Dedifferentiated amniotic fluid mesenchymal stem cell (primary cell): ENCODE results near the gene GPAT2.
"Not testable (repeated sequence)": the region's sequence is repeated elsewhere in the genome, so short reads cannot be mapped to it uniquely, and the experiment has no call there.

Source experiments
- DNase-seq: peaks from one replicate; pipeline ENCODE4 v3.0.0-alpha.2; 2016; ENCODE audit errors: extremely low spot score

GPAT2 gene

GRCh38 chr2:96023701-96024100 is 11.0 kb downstream of the GPAT2 start:
- not testable (repeated sequence) for DNase-seq

DNA sequence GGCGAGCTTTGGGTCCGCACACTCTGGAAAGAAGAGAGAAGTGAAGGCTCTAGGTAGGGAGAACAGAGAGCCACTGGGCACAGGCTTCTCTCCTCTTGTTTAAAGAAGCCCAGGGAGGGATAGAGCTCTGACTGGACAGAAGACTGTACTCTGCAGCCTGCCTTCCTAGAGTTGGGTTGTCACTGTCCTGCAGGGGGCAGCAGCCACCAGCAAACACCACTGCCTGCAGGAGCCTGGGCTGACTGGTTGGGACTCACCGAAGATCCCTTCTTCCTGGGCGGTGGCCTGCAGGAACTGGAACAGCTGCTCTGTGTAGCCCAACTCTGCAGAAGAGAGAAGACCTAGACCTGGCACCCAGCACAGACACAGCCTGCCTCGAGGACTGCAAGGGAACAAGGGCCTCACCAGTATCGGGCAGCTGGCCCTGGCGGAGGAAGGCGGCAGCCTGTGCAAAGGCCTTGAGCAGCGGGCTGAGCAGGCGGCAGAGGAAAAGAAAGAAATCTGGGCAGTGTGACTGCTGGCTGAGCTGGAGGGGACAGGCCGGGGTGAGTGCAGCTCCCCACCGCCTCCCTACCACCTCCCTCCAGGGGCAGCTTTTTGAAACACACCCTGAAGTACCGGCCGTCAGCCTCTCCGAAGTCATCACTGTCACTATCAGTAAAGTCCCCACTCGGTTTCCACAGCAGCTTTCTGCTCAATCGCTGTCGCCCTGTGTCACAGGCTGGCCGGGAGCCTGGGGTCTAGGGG is 11.8 kb downstream of the GPAT2 start:
- DNase-seq: peak; percentile 71

GRCh38 chr2:96022126-96022525 is 12.6 kb downstream of the GPAT2 start:
- DNase-seq: peak; percentile 4

- DNase-seq: peak; percentile 11
Measured at GRCh38 chr2:96021142-96021541, 13.6 kb downstream of the GPAT2 start.

- DNase-seq: not testable (repeated sequence)
Measured at GRCh38 chr2:96019909-96020590, 14.7 kb downstream of the GPAT2 start.

GRCh38 chr2:96016321-96016720 is 18.4 kb downstream of the GPAT2 start:
- DNase-seq: peak; percentile 6

DNA sequence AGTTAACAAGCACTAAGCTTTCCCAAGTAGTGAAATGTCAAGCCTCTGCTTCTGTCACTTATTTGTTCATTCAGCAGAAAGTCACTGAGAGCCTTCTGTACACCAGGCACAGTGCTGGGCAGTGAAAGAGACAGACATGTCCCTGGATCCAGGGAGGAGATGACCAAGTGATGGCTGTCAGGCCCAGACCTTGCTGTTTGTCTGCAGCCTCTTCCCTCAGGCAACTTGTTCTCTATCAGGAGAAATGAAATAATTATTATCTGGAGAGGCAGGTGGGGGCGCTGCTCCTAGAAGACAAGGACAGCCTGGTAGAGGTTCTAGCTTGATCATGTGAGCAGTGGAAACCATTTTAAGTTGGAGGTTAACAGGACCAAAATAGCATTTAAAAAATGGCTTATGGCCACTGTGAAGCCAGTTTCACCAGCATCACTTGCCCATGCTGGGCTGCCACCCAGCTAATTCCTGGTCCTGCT is 21.9 kb downstream of the GPAT2 start:
- peak; percentile 4 for DNase-seq

- peak; percentile 9 for DNase-seq
Measured at GRCh38 chr2:96012086-96012791, 22.5 kb downstream of the GPAT2 start.

- peak; percentile 14 for DNase-seq
Measured at GRCh38 chr2:96011129-96011455, 23.6 kb downstream of the GPAT2 start.

DNA sequence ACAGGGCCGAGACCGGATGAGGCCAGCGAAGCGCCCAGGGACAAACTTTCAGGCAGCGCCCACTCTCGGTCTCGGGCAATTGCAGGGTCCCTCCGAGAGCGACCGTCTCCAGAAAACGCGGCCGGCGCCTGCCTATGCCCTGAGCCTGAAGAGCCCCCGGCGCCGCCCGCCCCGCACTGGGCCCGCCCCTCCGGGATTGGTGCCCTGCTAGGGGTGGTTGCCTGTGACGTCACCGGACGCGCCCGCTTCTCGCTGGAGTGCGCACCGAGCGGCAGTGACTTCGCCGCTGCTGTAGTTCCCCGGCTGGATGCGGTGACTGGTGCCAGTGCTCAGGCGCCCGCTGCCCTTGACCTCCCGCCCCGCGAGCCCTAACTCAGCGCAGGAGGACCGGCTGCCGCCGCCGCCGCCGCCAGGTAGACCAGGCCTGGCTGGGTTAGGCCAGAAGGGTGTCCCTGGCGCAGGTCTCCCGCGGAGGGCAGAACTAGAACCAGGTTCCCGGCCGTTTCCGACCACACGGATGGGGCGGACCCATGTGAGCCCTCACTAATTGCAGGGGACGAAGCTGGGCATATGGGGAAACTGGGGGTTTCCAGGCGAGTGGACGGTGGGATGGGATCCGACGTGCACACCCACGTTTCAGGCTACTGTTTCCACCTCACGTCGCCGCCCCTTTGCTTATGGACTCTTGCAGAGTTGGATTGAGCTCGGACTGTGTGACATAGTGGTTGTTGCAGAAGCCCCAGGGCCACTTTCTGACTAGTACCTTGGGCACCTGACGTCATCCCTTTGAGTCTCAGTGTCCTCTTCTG is 24.2 kb downstream of the GPAT2 start:
- peak; percentile 68 for DNase-seq

DNA sequence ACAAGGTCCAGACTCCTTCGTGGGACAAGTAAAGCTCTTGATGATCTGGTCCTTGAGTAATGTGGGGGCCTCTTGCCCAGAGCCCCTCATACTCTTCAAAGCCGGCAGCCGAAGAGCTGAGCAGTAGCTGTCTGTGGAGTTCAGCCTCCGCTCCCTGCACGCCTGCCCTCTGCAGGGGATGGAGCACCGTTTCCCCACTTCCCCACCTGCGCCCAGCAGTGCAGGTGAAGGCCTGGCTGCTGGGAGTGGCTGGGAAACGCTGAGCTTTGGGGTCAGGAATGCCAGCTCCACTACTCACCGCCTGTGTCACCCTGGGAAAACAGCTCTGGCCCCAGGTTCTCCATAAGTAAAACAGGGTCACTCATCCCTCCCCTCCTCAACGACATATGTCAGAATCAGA is 24.9 kb downstream of the GPAT2 start:
- DNase-seq: peak; percentile 4

DNA sequence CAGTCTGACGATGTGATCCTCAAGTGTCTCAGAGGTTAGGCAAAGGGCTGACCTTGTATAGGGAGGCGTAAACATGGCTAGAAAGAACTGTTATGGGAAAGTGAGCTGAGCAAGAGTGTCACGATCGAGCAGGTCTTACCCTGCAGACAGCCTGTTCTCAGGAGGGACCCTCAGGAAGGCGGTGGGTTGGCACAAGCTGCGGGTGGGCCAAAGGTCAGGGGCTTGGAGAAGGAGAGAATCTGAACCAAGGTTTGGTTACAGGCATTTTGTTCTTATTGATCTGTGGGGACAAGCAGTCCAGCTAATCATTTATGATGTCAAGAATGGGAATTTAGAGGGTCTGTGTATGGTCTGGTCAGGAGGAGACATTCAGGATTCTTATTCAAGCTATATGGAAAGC is 26.7 kb downstream of the GPAT2 start:
- DNase-seq: not testable (repeated sequence)

- DNase-seq: peak; percentile 5
Measured at GRCh38 chr2:96006248-96006647, 28.5 kb downstream of the GPAT2 start.

DNA sequence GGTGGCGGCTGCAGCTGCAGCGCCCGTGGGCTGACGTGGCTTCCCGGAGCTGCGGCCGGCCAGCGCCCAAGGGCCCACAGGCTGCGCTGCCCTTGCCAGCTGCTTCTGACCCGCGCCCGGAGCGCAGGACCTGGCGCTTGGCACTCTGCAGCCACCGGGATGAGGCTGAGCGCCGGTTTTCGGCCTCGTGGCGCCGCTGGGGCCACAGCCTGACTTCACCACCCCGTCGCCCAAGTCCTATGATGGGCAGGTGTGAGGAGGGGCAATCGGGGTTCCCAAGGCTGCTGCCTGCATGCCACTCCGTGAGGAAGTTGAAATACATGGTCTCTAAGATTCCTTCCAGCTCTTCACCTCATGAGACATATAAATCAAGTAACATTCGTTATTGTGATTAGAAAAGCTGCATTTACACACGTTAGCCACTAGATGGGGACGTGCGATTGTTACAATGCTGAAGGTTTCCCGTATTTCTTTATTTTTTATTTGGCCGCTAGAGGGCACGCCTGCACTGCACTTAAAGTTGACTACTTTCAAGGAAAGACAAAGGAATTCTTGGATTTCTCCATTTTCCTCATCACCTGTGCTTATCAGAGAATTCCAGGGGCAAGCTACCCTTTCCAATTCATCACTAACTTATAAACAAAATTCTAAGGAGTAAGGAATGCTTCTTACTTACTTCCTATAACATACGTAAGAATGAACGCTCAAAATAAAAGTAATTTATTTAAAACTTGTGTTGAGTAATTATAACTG is 42.0 kb downstream of the GPAT2 start:
- peak; percentile 19 for DNase-seq

DNA sequence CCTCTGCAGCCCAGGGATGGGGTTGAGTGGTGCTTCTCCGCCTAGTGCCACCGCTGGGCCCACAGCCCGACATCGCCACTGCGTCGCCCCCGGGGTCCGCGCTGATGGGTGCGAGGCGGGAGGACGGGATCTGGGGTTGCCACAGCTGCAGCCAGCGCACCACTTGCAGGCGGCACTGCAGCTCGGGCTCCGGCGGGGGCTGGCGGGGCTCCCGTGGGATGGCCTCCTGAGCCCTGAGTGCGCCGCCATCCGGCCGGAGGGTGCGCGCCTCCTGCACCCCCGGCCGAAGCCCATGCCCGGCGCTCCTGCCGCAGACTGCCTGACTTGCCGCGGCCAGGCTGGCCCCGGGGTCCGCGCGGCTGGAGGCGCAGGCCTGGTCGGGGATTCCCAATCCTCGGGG is 42.6 kb downstream of the GPAT2 start:
- DNase-seq: not testable (repeated sequence)

GRCh38 chr2:95991351-95992094 is 43.2 kb downstream of the GPAT2 start, which contains the start of gene ANKRD36C:
Gene ANKRD36C (minus strand): TSS chr2:95991824. CDS start chr2:95991708, 116 bp downstream.
- not testable (repeated sequence) for DNase-seq

DNA sequence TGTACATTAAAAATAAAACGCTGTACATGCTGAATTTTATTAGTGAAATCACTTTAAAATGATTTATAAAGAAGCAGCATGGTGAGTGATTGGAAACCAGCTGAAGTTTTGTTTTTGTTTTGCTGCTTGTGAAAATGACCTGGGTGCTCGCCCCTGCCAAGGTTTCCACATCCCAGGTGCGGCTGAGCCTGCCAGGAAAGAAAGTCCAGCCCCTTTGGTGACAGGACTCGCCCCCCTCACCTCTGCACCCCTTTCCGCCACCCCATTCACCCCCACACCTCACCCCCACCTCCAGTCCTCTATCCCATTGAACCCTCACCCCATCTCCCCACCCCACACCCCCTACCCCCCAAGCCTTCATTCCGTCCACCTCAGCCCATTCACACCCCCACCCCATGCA is 43.8 kb downstream of the GPAT2 start:
- not testable (repeated sequence) for DNase-seq
